Vagina (tissue), 2 donors: ENCODE measurements around the gene SEC23A. TPM values are rescaled to one million over a fixed set of nuclear protein-coding genes. Genes with fewer than 3 reads are reported as not detected.
A peak's percentile ranks its signal among the peaks of the same experiment; 100 is the strongest.
"Not testable (repeated sequence)": the region's sequence is repeated elsewhere in the genome, so short reads cannot be mapped to it uniquely, and the experiment has no call there.

Experiments used
- DNase-seq, 2 donors: peaks; one replicate each; pipeline ENCODE4 v3.0.0-alpha.2; 2017; ENCODE audit errors: extremely low spot score in 2 of 2
- H3K27ac ChIP-seq: fragments of 200-600 bp; sonication (generic); one replicate; pipeline ENCODE4 v1.5.1; 2019
- H3K27me3 ChIP-seq: fragments of 200-600 bp; sonication (generic); one replicate; pipeline ENCODE4 v1.5.1; 2019
- H3K36me3 ChIP-seq, 2 donors: fragments of 200-600 bp; sonication (generic); one replicate each; pipeline ENCODE4 v1.5.1; 2017 to 2019
- H3K4me1 ChIP-seq: fragments of 200-600 bp; sonication (generic); one replicate; pipeline ENCODE4 v1.5.1; 2019
- H3K4me3 ChIP-seq, 2 donors: fragments of 200-600 bp; sonication (generic); 1 replicate in 1 of 2; 2 replicates in 1 of 2; pipeline ENCODE4 v1.5.1; 2016 to 2019
- H3K9me3 ChIP-seq: fragments of 200-600 bp; sonication (generic); one replicate; pipeline ENCODE4 v1.5.1; 2019
- POLR2A ChIP-seq, 2 donors: fragments of 450-650 bp; IDR thresholded peaks; one replicate each; pipeline ENCODE4 v1.6.1; 2017; ENCODE audit warnings: antibody characterized with exemption in 2 of 2, mild to moderate bottlenecking in 2 of 2, moderate library complexity in 2 of 2
- POLR2AphosphoS5 ChIP-seq, 2 donors: sonication (generic); formaldehyde crosslinking; IDR thresholded peaks; one replicate each; pipeline ENCODE4 v1.9.0; 2017; ENCODE audit warnings: antibody characterized with exemption in 2 of 2, mild to moderate bottlenecking in 2 of 2, low read depth in 1 of 2; ENCODE audit not compliant: insufficient read depth in 1 of 2
- intact Hi-C: fragments of 100-400 bp; cut with DNase I; formaldehyde crosslinking; loops from one replicate; pipeline ENCODE4 v1.15.1; 2023
- total RNA-seq: library from RNA; depleted of rRNA; stranded (reverse); fragments of >200 nt; gene quantifications from one replicate; pipeline ENCODE4 v1.2.3, GENCODE V29; 2016
- TF ChIP-seq, protein P1 (sequence below), 3 experiments: fragments of 450-650 bp in 2 of 3; fragments of 200-600 bp in 1 of 3; sonication (generic) in 1 of 3; IDR thresholded peaks; one replicate each; pipeline ENCODE4 v1.5.1; 2017 to 2019; ENCODE audit warnings: antibody characterized with exemption in 3 of 3, mild to moderate bottlenecking in 2 of 3, moderate library complexity in 2 of 3

SEC23A gene
- total RNA-seq, 1 donor from 2014 or later = 54.8 TPM

DNA sequence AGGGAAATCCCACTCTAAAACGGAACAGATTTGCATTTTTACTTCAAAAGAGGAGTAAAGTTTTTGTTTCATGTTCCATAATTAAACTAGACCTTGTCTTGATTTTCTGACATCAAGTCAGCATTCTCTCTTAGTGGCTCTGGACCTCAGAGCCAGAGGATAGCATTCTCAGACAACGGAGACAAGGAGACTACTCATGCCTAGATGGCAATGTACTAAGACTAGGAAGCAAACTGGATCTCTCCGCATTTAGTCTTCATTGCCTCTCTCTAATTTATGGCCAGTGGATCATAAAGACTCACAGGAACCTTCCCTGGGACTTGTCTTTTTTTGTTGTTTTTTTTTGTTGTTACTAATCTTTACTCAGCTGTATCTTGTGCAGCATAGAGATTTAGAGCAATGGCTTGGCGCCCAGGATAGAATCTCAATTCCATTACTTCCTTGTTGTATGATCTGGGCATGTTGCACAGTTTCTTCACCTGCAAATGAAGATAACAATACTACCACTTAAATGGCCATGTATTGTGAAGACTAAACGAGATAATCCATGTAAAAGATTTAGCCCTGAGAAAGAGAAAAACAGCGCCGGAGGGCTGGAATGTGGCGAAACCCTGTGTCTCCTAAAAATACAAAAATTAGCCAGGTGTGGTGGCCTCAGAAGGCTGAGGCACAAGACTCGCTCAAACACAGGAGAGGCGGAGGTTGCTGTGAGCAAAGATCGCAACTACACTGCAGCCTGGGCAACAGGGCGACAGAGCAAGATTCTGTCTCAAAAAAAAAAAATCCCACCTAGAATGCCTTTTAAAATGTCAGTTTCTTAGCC is 7.1 kb upstream of the SEC23A start:
- peaks cover 13% of the 10 kb centered on the region for H3K4me1 ChIP-seq
- H3K27me3 ChIP-seq = no peaks in the 10 kb centered on the region
- no peak overlapping the region for H3K4me3 ChIP-seq
- intact Hi-C loops = no loop called here
- H3K9me3 ChIP-seq = no peaks in the 10 kb centered on the region
- H3K36me3 ChIP-seq = no peaks in the 10 kb centered on the region
- no peak for TF ChIP-seq POLR2AphosphoS5 (IDR thresholded peaks at IDR 0.05; ENCODE audit: insufficient read depth in 1 of 2, low read depth in 1 of 2)
- TF ChIP-seq POLR2A (IDR thresholded peaks at IDR 0.05) = no peak
- TF ChIP-seq, protein P1, sequence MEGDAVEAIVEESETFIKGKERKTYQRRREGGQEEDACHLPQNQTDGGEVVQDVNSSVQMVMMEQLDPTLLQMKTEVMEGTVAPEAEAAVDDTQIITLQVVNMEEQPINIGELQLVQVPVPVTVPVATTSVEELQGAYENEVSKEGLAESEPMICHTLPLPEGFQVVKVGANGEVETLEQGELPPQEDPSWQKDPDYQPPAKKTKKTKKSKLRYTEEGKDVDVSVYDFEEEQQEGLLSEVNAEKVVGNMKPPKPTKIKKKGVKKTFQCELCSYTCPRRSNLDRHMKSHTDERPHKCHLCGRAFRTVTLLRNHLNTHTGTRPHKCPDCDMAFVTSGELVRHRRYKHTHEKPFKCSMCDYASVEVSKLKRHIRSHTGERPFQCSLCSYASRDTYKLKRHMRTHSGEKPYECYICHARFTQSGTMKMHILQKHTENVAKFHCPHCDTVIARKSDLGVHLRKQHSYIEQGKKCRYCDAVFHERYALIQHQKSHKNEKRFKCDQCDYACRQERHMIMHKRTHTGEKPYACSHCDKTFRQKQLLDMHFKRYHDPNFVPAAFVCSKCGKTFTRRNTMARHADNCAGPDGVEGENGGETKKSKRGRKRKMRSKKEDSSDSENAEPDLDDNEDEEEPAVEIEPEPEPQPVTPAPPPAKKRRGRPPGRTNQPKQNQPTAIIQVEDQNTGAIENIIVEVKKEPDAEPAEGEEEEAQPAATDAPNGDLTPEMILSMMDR (IDR thresholded peaks at IDR 0.05) = no peak
- H3K27ac ChIP-seq = no peak overlapping the region
- no peak for DNase-seq

DNA sequence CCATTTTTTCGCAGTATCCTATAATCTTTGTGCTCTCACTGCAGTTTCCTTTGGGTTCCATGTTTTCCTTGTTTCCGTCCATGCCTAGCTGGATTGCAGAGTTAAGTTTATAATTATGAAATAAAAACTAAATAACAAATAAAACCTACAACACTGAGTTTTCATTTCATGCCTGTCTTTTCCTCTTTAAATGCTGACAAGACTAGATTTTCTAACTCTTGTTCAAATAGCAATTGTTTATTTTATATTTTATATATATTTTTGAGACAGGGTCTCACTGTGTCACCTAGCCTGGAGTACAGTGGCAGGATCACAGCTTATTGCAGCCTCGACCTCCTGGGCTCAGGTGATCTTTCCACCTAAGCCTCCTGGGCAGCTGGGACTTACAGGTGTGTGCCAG is 5.8 kb upstream of the SEC23A start:
- Histone ChIP-seq H3K27me3 (no peaks in the 10 kb centered on the region), H3K36me3 (no peaks in the 10 kb centered on the region), H3K4me1 (peaks cover 15% of the 10 kb centered on the region), H3K27ac (no peak overlapping the region), H3K9me3 (no peaks in the 10 kb centered on the region), H3K4me3 (no peak overlapping the region)
- no peak for TF ChIP-seq POLR2AphosphoS5 (IDR thresholded peaks at IDR 0.05; ENCODE audit: insufficient read depth in 1 of 2, low read depth in 1 of 2)
- TF ChIP-seq, protein P1 (IDR thresholded peaks at IDR 0.05) = no peak
- TF ChIP-seq POLR2A (IDR thresholded peaks at IDR 0.05) = no peak
- intact Hi-C loops = no loop called here
- no peak for DNase-seq

DNA sequence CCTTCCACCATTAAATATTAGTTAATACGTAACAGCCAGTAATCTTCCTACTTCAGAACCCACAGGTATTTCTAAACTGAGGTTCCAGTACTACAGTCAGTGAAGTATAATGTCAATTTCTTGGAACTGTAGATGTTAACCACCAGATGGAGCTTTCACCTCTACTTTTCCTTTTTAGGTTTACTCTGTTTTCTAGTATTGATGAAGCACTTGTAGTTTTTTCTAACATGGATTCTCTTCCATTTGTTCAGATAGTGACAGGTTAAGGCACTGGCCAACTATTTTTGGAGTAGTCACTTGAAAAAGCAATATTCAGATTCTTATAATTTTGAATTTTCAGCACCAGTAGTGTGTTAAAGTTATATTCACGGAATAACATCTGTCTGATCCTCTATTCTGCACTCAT is 4.6 kb upstream of the SEC23A start:
- intact Hi-C loops = no loop called here
- no peaks in the 10 kb centered on the region for H3K27me3 ChIP-seq
- TF ChIP-seq POLR2AphosphoS5 (IDR thresholded peaks at IDR 0.05; ENCODE audit: insufficient read depth in 1 of 2, low read depth in 1 of 2) = no peak
- TF ChIP-seq POLR2A (IDR thresholded peaks at IDR 0.05) = no peak
- TF ChIP-seq, protein P1 (IDR thresholded peaks at IDR 0.05) = peak; percentile 10 to 42 (median 25)
- H3K9me3 ChIP-seq = no peaks in the 10 kb centered on the region
- H3K4me1 ChIP-seq = peaks cover 14% of the 10 kb centered on the region
- H3K4me3 ChIP-seq = no peak overlapping the region
- no peak overlapping the region for H3K27ac ChIP-seq
- H3K36me3 ChIP-seq = no peaks in the 10 kb centered on the region
- no peak for DNase-seq

DNA sequence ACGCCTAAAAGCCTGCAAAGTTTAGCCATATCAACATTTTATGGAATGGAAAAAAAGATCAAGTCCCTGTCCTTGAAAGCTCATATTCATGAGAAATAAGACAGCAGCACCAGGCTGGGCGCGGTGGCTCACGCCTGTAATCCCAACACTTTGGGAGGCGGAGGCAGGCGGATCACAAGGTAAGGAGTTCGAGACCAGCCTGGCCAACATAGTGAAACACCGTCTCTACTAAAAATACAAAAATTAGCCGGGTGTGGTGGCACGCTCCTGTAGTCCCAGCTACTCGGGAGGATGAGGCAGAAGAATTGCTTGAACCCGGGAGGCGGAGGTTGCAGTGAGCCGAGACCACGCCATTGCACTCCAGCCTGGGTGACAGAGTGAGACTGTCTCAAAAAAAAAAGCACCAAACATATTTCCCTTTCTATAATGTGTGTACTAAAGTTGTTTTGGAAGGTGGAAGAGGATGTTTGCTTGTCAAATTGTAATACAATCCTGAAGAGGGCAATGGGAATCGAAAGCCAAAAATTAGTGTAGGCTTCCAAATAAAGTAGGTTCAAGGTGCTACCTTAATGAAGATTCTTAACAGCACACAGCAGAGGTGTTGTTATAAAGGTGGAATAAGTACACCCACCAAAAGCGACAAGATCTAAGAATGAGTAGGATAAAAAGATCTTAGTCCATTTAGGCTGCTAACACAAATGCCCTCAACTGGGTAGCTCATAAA is 1.2 kb upstream of the SEC23A start:
- H3K9me3 ChIP-seq, DNase-seq, intact Hi-C loops, H3K36me3 ChIP-seq, H3K27me3 ChIP-seq: not testable (repeated sequence)
- peak overlapping the region; percentile 96 for H3K27ac ChIP-seq
- H3K4me1 ChIP-seq = peaks cover 37% of the 10 kb centered on the region
- H3K4me3 ChIP-seq = peak overlapping the region; percentile 71 to 85

DNA sequence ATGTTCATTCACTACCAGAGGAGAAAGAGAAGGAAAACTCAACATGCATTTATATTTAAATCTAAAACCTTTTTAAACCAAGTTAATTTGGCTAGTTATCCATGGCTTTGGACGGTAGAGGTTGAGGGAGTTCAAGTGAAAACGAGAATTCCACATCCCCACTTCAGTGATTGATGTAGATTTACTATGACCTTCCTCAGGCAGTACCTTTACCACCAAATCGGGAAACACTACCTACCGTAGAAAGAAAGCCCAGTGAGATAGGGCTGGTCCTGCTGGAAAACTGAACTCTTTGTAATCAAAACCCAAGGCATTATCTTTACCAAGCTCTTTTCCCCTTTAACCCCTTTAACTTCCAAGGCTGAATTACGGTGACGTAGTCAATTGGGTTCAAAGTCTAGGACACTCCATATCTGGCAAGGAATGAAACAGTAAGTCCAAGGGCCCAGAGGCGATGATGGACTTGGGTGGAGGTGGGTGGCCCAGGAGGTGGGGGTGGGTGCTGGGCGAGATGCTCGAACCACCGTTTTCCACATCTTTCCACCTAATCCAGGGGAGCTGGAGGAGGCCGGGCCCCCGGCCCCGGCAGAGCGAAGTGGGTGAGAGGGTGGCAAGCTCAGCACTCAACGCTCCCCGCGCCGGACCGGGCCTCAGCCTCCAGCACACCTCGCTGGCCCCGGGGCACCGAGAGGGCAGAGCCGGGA is 618 bp downstream of the SEC23A start:
- peak in 1 of 2 donors; percentile 87 for DNase-seq
- Histone ChIP-seq H3K27ac (peak overlapping the region; percentile 96), H3K27me3 (no peaks in the 10 kb centered on the region), H3K36me3 (no peaks in the 10 kb centered on the region), H3K4me3 (peak overlapping the region; percentile 71 to 85), H3K9me3 (no peaks in the 10 kb centered on the region), H3K4me1 (peaks cover 53% of the 10 kb centered on the region)
- TF ChIP-seq, protein P1 (IDR thresholded peaks at IDR 0.05) = no peak
- TF ChIP-seq POLR2A (IDR thresholded peaks at IDR 0.05) = no peak
- no peak for TF ChIP-seq POLR2AphosphoS5 (IDR thresholded peaks at IDR 0.05; ENCODE audit: insufficient read depth in 1 of 2, low read depth in 1 of 2)
- intact Hi-C loops = loop anchor here (2.0 kb wide), 1 partner anchor 72 kb away; the partner anchor contains the start of gene PNN
